IPS-20b (cell line): ENCODE data around the gene VSIG8.

Experiments used
- H3K27ac ChIP-seq: one replicate; pipeline ENCODE4 v1.5.1; 2013; ENCODE audit warnings: low read length
- H3K27me3 ChIP-seq: 2 replicates; pipeline ENCODE4 v1.6.1; 2013; ENCODE audit warnings: mild to moderate bottlenecking, low read length, inconsistent platforms; ENCODE audit not compliant: insufficient read depth
- H3K36me3 ChIP-seq: 2 replicates; pipeline ENCODE4 v1.6.1; 2013; ENCODE audit warnings: low read depth, mild to moderate bottlenecking, inconsistent platforms, low read length, moderate library complexity; ENCODE audit not compliant: insufficient read depth
- H3K4me1 ChIP-seq: 2 replicates; pipeline ENCODE4 v1.6.1; 2013; ENCODE audit warnings: mild to moderate bottlenecking, control low read depth, inconsistent platforms, low read length, moderate library complexity; ENCODE audit not compliant: insufficient read depth
- H3K4me3 ChIP-seq: 2 replicates; pipeline ENCODE4 v1.5.1; 2013; ENCODE audit warnings: mild to moderate bottlenecking, low read length, inconsistent platforms
- H3K9ac ChIP-seq: 2 replicates; pipeline ENCODE4 v1.6.1; 2013; ENCODE audit warnings: low read depth, mild to moderate bottlenecking, inconsistent platforms, low read length, moderate library complexity
- H3K9me3 ChIP-seq: 2 replicates; pipeline ENCODE4 v1.6.1; 2013; ENCODE audit warnings: mild to moderate bottlenecking, low read depth, low read length, inconsistent platforms; ENCODE audit not compliant: insufficient read depth

Gene VSIG8

DNA sequence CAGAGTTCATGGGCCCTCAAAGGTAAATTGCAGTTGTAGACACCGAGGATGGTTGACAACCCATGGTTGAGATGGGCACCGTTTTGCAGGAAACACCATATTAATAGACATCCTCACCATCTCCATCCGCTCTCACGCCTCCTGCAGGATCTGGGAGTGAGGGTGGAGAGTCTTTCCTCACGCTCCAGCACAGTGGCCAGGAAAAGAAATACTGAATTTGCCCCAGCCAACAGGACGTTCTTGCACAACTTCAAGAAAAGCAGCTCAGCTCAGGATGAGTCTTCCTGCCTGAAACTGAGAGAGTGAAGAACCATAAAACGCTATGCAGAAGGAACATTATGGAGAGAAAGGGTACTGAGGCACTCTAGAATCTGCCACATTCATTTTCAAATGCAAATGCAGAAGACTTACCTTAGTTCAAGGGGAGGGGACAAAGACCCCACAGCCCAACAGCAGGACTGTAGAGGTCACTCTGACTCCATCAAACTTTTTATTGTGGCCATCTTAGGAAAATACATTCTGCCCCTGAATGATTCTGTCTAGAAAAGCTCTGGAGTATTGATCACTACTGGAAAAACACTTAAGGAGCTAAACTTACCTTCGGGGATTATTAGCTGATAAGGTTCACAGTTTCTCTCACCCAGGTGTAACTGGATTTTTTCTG lies 26.5 kb downstream of the VSIG8 start:
- H3K36me3 ChIP-seq = no peaks in the 10 kb centered on the region
- no peak overlapping the region for H3K9ac ChIP-seq
- no peak overlapping the region for H3K4me3 ChIP-seq
- H3K27me3 ChIP-seq = peaks cover 26% of the 10 kb centered on the region
- no peak overlapping the region for H3K27ac ChIP-seq
- H3K9me3 ChIP-seq = no peaks in the 10 kb centered on the region
- H3K4me1 ChIP-seq = peaks cover 14% of the 10 kb centered on the region

DNA sequence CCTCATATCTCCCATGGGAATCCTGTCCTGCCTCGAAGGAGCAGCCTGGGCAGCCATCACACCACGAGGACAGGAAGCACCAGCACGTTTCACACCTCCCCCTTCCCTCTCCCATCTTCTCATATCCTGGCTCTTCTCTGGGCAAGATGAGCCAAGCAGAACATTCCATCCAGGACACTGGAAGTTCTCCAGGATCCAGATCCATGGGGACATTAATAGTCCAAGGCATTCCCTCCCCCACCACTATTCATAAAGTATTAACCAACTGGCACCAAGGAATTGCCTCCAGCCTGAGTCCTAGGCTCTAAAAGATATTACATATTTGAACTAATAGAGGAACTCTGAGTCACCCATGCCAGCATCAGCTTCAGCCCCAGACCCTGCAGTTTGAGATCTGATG lies 27.1 kb downstream of the VSIG8 start:
- peaks cover 33% of the 10 kb centered on the region for H3K27me3 ChIP-seq
- no peaks in the 10 kb centered on the region for H3K9me3 ChIP-seq
- H3K4me1 ChIP-seq = peaks cover 14% of the 10 kb centered on the region

DNA sequence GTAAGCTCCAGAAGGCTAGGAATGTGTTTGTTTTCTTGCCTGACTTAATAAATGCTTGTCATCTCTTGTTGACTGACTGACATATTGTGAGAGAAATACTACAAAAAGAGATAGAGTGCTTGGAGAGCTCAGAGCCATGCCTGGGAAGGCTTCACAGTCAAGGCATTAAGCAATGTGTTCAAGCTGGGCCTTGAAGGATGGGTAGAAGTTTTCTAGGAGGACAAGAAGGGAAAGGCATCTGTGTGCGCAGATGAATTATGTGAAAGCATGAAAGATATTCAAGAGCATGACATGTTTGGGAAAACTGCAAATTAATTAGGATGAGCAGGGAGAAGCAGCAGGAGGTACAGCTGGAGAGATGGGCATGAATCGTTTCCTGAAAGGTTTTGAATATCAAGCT lies 30.1 kb downstream of the VSIG8 start:
- Histone ChIP-seq H3K9me3 (no peaks in the 10 kb centered on the region), H3K27ac (no peak overlapping the region), H3K9ac (no peak overlapping the region), H3K4me1 (peaks cover 14% of the 10 kb centered on the region), H3K36me3 (no peaks in the 10 kb centered on the region), H3K27me3 (peaks cover 40% of the 10 kb centered on the region), H3K4me3 (no peak overlapping the region)

More for the DNA sequence above, 27.1 kb downstream of the VSIG8 start:
- Histone ChIP-seq H3K27ac (no peak overlapping the region), H3K36me3 (no peaks in the 10 kb centered on the region), H3K4me3 (no peak overlapping the region), H3K9ac (no peak overlapping the region)

DNA sequence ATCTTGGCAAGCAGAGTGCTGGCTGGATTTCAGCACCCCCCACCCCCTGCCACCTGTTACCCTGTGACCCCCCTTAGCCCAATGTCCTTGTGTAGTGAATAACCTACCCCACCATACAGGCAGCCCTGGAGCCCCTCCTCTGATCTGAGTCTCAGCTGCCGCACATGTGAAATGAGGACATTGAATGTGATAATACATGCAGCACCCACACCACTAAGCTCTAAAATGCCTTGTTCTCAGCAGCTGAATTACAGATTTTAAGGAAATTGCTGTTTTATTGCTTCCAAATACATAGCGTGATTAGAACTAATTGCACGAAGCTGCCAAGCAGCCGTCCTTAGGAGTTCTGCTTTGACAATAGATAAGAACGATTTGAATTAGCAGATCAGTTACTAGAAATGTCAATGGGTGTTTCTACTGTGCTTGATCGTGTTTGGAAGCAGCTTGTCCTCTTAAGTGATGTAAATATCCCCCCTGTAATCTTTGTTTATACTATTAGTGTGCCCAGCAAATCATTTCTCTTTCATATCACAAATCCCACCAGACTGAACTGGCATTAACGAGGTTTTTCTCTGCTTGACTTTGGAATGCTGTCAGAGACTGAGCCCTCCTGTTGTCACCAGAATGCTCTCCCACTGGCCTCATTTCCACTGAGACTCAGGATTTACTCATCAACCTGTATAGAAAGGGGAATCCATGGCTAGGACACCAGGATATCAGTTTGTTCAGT lies 30.9 kb downstream of the VSIG8 start:
- Histone ChIP-seq H3K9me3 (no peaks in the 10 kb centered on the region), H3K4me1 (peaks cover 14% of the 10 kb centered on the region), H3K36me3 (no peaks in the 10 kb centered on the region), H3K9ac (no peak overlapping the region), H3K27me3 (peaks cover 40% of the 10 kb centered on the region), H3K4me3 (no peak overlapping the region), H3K27ac (no peak overlapping the region)

DNA sequence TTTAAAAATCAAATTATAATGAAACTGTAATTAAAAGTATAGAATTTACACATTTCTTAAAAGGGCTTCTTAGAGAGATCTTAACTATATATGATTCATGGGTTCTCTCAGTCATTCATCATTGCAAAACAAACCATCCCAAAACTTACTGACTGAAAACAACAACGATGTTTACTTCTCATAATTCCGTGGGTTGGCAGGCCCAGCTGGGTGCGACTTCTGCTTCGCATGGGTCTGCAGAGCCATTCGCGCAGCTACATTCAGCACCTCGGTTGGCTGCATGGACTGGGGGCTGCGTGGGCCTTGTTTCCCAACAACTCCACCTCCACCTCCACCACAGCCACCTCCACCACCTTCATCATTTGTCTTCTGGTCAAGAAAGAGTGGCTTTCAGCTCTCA lies 31.7 kb downstream of the VSIG8 start:
- H3K36me3 ChIP-seq = no peaks in the 10 kb centered on the region
- no peak overlapping the region for H3K9ac ChIP-seq
- no peak overlapping the region for H3K27ac ChIP-seq
- H3K27me3 ChIP-seq = peaks cover 40% of the 10 kb centered on the region
- H3K4me1 ChIP-seq = peaks cover 14% of the 10 kb centered on the region
- no peaks in the 10 kb centered on the region for H3K9me3 ChIP-seq
- no peak overlapping the region for H3K4me3 ChIP-seq

DNA sequence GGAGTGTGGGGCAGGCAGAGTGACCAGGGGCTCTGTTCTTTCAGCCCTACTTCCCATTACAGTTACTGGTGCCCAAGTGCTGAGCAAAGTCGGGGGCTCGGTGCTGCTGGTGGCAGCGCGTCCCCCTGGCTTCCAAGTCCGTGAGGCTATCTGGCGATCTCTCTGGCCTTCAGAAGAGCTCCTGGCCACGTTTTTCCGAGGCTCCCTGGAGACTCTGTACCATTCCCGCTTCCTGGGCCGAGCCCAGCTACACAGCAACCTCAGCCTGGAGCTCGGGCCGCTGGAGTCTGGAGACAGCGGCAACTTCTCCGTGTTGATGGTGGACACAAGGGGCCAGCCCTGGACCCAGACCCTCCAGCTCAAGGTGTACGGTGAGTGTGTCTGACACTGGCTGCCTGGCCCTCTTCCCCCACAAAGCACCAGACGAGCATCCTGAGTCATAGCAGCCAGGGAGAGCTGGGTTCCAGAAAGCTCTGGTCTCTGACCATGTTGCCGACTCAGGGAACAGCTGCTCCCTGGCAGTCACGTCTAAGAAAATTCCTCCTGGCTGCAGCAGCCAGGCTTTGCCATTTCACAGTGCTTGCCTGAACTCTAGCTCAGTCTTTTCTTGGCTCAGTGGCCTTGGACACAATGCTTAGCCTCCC lies 32.5 kb downstream of the VSIG8 start:
- H3K9me3 ChIP-seq = no peaks in the 10 kb centered on the region
- peaks cover 14% of the 10 kb centered on the region for H3K4me1 ChIP-seq
- H3K27me3 ChIP-seq = peaks cover 40% of the 10 kb centered on the region
- no peak overlapping the region for H3K27ac ChIP-seq
- H3K9ac ChIP-seq = no peak overlapping the region
- no peaks in the 10 kb centered on the region for H3K36me3 ChIP-seq
- H3K4me3 ChIP-seq = no peak overlapping the region

DNA sequence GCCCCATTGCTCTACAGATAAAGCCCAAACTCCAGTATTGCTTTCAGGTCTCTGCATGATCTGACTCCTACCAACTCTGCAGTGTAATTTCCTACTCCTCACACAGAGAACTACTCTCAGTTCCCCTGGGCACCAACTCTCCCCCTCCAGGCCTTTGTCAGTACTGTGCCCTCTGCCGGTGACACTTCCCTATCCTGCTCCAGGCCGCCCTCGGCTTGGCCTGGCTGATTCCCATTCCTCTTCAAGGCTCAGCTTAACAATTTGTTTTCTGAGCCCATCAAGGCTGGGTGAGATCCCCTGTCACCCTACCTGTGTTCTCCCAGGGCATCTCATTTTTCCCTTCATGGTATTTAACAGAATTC lies 33.2 kb downstream of the VSIG8 start:
- H3K27ac ChIP-seq = no peak overlapping the region
- H3K27me3 ChIP-seq = peaks cover 43% of the 10 kb centered on the region
- H3K4me1 ChIP-seq = peaks cover 14% of the 10 kb centered on the region
- H3K36me3 ChIP-seq = no peaks in the 10 kb centered on the region
- H3K4me3 ChIP-seq = no peak overlapping the region
- no peak overlapping the region for H3K9ac ChIP-seq
- no peaks in the 10 kb centered on the region for H3K9me3 ChIP-seq

DNA sequence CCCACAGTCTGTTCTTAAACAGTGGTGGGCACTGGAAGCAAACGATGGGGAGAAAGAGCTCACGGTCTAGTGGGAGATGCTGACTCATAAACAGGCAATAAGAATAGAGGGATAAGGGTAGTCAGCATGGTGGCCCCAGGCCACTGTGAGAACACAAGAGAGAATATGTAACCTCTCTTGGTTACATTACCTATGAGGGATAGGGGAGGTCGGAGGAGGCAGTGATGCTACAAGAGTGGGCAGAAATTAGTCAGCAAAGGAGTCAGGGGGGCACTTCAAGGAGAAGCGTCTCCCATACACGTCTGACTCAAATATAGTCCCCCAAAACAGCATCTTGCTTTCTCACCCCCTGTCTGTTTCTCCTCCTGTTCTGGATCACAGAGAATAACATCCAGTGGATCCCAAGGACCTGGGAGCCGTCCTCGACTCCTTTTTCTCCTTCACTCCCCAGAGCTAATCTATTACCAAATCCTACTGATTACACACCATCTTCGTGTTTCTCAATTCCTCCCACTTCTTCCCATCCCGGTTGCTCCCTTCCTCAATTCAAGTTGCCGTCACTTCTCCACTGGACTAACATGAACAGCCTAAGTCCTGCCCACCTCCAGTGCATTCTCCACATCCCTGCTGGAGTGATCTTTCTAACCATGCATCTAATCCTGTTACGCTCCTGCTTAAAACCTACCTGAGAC lies 33.7 kb downstream of the VSIG8 start:
- Histone ChIP-seq H3K4me3 (no peak overlapping the region), H3K27me3 (peaks cover 44% of the 10 kb centered on the region), H3K27ac (no peak overlapping the region), H3K4me1 (peaks cover 14% of the 10 kb centered on the region), H3K9ac (no peak overlapping the region), H3K9me3 (no peaks in the 10 kb centered on the region), H3K36me3 (no peaks in the 10 kb centered on the region)

DNA sequence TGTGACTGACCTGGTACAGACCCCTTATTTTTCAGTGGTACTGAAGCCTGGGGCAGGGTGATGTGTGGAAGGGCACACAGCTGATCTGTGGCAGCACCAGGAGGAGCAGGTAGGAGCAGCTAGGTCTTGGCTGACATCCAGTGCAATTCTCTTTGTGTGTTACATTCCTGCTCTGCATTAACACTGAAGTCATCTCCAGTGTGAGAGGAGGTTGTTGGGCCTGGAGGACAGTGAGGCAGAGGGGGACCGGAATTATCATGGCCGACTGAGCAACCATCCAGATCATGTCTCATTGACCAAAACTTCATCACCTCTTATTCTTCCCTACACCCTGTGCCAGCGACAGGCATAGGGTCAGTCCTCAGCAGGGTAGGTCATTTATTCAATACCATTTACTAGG lies 34.3 kb downstream of the VSIG8 start:
- Histone ChIP-seq H3K9ac (no peak overlapping the region), H3K4me1 (peaks cover 14% of the 10 kb centered on the region)

DNA sequence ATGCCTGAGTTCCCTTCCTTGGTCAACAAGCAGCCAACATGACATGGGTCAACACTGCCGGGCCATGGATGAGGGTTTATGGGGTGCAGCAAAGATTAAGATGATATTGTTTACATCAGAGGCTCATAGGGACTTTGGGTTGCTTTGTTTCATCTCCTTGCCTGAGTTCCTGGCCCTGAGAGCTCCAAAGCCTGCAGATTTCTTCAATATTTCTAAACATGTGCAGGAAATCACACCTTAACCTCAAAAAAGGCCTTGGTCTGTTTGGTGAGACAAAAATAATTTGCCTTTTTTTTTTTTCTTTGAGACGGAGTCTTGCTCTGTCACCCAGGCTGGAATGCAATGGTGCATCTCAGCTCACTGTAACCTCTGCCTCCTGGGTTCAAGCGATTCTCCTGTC lies 34.9 kb downstream of the VSIG8 start:
- Histone ChIP-seq H3K27ac (no peak overlapping the region), H3K4me3 (no peak overlapping the region), H3K27me3 (peaks cover 37% of the 10 kb centered on the region), H3K9ac (no peak overlapping the region), H3K9me3 (no peaks in the 10 kb centered on the region), H3K36me3 (no peaks in the 10 kb centered on the region), H3K4me1 (peaks cover 12% of the 10 kb centered on the region)

More for the DNA sequence above, 34.3 kb downstream of the VSIG8 start:
- Histone ChIP-seq H3K27me3 (peaks cover 39% of the 10 kb centered on the region), H3K27ac (no peak overlapping the region), H3K9me3 (no peaks in the 10 kb centered on the region), H3K4me3 (no peak overlapping the region), H3K36me3 (no peaks in the 10 kb centered on the region)

DNA sequence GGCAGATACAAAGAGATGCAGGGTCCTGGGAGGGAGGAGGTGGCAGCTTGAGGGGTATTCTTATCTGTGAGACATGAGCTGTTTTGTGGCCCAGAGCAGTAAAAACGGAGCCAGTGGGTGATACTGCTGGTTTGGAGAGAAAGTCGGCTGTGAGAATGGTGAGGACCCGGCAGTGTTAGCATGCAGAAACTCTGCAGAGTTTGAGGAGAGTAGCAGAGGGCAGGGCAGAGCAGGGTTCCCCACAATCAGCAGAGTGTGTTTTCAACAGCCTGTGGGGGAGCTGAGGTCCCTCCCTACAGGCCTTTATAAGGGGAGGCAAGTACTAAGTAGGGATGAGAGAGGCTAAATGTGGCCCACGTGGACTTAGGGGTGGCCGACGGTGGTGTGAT lies 35.4 kb downstream of the VSIG8 start:
- Histone ChIP-seq H3K9ac (no peak overlapping the region), H3K36me3 (no peaks in the 10 kb centered on the region), H3K4me1 (peaks cover 8% of the 10 kb centered on the region; the same call in 1 of the 2 replicates), H3K27me3 (peaks cover 38% of the 10 kb centered on the region), H3K4me3 (no peak overlapping the region), H3K9me3 (no peaks in the 10 kb centered on the region), H3K27ac (no peak overlapping the region)
